SW 1271 (cell line): ENCODE data around the gene EFCAB11.
"Not testable (repeated sequence)": the region's sequence is repeated elsewhere in the genome, so short reads cannot be mapped to it uniquely, and the experiment has no call there.

ENCODE experiments used
- DNase-seq, 2 experiments: peaks; one replicate each; lab custom pipeline; 2025; lab: John Stamatoyannopoulos, UW

EFCAB11 gene

DNA sequence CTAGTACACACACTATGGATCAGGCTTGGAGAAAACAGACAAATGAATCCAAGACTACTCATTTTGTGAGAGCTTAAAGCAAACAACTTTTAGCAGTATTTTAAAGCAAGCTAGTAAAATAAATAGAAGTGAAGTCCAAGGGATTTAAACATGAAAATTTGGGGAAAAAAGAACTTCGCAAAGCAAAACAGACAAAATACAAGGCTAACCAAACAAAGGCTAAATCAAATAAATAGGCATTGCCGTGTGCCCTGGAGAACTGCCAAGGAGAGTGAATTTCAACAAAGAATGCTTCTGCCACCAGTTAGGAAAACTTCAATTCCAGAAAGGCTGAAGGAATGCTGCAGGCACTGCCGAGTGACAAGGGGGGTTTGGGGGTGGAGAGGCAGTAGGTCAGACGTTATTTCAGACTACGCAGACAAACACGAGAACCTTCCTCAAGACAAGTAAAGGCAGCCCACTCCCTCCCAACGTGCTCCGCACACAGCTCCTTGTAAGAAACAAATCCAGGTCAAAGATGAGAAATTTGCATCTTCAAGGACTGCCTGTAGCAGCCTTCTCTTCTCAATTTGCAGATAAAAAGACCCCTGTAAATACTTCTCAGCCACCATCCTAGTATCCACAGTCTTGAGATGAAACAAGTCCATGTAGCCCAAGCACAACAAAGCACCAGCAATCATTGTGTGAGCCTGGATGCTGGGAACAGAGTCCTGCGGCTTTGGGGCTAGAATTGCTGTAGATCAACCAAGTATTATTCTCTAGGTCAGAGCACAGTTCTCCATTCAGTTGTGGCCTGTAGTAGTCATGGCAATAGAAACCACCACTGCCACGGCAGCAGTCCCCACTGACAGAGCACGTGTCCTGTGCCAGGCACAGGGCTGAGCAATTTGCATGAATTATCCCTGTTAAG, 43.3 kb downstream of the EFCAB11 start:
- DNase-seq: no peak

DNA sequence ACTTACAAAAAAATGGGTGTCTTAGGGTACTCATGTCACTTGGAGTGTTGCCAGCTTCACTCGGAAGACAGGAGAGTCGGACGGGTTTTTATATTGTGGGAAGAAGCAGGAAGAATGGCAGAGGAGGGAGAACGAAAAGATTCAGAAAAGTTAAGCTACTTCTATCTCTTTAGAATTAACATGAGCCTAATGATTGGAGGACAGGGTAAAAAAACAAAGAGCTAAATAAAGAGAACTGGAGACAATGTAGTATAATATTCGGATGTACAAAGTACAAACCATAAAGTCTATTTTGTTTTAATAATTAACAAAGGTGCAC, 43.9 kb downstream of the EFCAB11 start:
- DNase-seq: no peak

DNA sequence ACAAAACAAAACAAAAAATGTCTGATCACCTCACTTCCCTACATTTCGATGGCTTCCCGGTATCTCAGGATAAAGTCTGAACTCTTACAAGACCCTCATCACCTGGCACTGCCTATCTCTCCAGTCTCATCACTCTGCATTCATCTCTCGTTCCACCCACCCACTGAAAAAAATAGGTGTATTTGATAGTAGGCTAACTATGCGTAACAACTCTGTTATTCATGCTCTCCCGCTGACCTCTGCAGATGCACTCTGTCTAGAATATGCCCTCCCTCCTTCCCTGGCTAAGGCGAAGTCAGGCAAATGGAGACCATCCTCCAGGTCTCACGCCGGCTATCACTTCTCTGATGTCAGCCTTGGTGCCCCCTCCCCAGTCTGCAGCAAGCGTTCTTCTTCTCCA, 44.9 kb downstream of the EFCAB11 start:
- no peak for DNase-seq

- DNase-seq: no peak
Measured at GRCh38 chr14:89908712-89909450, 45.6 kb downstream of the EFCAB11 start.

DNA sequence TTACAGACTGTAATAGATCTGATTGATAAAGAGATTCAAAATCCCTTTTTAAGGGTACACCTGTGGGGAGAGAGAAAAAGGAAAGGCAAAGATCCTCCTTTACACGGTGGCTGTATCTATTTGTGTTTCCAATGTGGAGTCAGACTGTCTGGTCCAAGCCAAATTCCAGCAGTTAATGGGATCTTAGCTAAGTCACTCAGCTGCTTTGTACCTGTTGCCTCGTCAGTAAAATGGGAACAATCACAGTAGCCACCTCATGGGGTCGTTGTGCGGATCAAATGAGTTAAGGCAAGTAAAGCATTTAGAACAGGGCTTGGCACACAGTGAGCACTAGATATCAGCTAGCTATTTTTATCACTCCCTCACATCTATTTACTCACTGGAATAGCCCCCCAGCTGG, 46.9 kb downstream of the EFCAB11 start:
- no peak for DNase-seq

- no peak for DNase-seq
Measured at GRCh38 chr14:89906000-89906399, 48.5 kb downstream of the EFCAB11 start.

- DNase-seq: no peak
Measured at GRCh38 chr14:89903340-89903952, 51.1 kb downstream of the EFCAB11 start.

- no peak for DNase-seq
Measured at GRCh38 chr14:89902881-89903280, 51.6 kb downstream of the EFCAB11 start.

- DNase-seq: no peak
Measured at GRCh38 chr14:89900802-89901201, 53.7 kb downstream of the EFCAB11 start.

GRCh38 chr14:89899917-89900663, 54.4 kb downstream of the EFCAB11 start:
- no peak for DNase-seq

GRCh38 chr14:89899291-89899690, 55.2 kb downstream of the EFCAB11 start:
- no peak for DNase-seq

- DNase-seq: not testable (repeated sequence)
Measured at GRCh38 chr14:89893388-89893787, 61.1 kb downstream of the EFCAB11 start.

GRCh38 chr14:89892953-89893352, 61.6 kb downstream of the EFCAB11 start:
- no peak for DNase-seq

DNA sequence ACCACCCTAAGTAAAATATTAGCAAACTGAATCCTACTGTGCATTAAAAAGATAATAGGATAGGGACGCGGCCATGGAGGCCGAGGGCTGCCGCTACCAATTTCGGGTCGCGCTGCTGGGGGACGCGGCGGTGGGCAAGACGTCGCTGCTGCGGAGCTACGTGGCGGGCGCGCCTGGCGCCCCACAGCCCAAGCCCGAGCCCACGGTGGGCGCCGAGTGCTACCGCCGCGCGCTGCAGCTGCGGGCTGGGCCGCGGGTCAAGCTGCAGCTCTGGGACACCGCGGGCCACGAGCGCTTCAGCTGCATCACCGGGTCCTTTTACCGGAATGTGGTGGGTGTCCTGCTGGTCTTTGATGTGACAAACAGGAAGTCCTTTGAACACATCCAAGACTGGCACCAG, 62.8 kb downstream of the EFCAB11 start:
- not testable (repeated sequence) for DNase-seq

- DNase-seq: no peak
Measured at GRCh38 chr14:89891055-89891454, 63.5 kb downstream of the EFCAB11 start.

DNA sequence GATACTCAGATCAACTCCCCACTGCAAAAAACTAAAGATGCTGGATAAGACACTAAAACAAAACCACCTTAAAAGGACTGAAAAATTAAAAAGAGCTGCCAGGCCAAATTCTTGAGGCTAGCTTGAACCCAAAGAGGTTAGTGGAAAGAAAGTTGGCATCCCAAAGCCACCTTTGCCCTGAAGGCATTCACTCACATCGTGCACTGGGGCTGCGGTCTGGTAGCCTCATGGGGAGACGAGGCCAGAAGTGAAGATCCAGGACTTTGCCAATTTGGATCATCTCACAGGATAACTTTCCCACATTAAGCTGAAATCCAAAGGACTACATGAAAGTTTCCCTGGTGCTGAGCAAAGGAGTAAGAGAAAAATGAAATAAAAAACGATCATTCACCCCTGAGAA, 63.9 kb downstream of the EFCAB11 start:
- no peak for DNase-seq

GRCh38 chr14:89889626-89890025, 64.9 kb downstream of the EFCAB11 start:
- no peak for DNase-seq

GRCh38 chr14:89884761-89885160, 69.8 kb downstream of the EFCAB11 start:
- DNase-seq: no peak

DNA sequence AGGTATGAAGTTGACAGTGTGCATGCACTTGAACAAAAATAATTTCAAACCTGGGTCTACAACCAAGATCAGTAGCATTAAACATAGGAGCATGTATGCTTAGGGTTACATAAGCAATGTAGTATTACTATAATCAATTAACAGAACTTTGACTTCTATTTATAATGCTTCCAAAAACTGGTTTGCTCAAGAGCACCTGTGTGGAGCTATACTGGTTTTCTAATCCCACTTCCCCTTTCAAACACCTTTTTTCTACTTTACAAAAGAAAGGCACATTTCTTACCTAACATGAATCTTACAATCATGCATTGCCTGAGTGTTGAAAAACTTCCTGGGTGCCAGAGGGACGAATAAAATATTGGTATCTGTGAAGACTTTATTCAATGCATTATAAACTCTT, 72.7 kb downstream of the EFCAB11 start:
- DNase-seq: no peak

GRCh38 chr14:89874091-89874490, 80.4 kb downstream of the EFCAB11 start:
- not testable (repeated sequence) for DNase-seq

DNA sequence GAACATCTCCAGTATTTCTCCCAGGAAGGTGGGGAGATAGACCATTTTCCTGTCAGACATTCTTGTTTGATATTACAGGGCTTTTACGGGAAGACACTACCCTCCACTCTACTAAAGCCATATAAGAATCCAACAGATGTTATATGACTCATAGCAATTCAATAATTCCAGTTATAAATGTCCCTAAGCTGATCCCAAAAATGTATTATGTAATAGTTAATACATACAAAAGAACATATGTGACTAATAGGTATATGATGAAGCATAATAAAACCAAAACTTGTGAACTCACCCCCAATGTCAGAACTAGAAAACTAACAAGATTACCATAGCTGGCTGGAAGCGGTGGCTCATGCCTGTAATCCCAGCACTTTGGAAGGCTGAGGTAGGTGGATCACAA, 84.2 kb downstream of the EFCAB11 start:
- no peak for DNase-seq

DNA sequence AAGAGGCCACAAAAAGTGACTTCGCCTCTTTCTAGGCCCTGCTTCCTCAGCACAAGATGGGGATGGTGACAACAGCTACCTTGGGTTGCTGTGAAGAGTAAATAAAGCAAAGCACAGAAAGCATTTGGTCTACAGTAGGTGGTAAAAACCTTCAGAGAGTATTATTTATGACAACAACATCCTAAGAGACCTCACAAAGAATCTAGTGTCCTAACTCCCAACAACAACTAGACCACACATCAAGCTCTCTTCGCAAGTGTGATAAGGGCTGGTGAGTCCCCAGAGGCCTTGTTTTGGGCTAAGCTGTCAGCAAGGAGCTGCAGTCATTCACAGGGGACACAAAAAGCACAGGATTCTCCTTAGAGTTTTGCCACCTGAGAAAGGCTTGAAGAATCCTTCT, 84.9 kb downstream of the EFCAB11 start:
- DNase-seq: no peak
